ACC112 (cell line): ENCODE measurements around the gene ESRRB.

Experiments used
- H2AFZ ChIP-seq: fragments of 200-600 bp; sonication (generic); one replicate; pipeline ENCODE4 v1.6.0; 2017; ENCODE audit warnings: antibody characterized with exemption, low read length; ENCODE audit not compliant: unreplicated experiment
- H3K27ac ChIP-seq: fragments of 200-600 bp; sonication (generic); 2 replicates; pipeline ENCODE4 v1.5.1; 2014; ENCODE audit warnings: low read depth, mild to moderate bottlenecking, antibody characterized with exemption, low read length, moderate library complexity
- H3K27me3 ChIP-seq: fragments of 200-600 bp; sonication (generic); 2 replicates; pipeline ENCODE4 v1.6.1; 2014; ENCODE audit warnings: mild to moderate bottlenecking, antibody characterized with exemption, low read length, moderate library complexity, mixed read lengths; ENCODE audit not compliant: insufficient read depth
- H3K36me3 ChIP-seq: fragments of 200-600 bp; sonication (generic); 2 replicates; pipeline ENCODE4 v1.6.1; 2016; ENCODE audit warnings: mild to moderate bottlenecking, antibody characterized with exemption, low read length, moderate library complexity, mixed read lengths; ENCODE audit not compliant: insufficient read depth
- H3K4me1 ChIP-seq: fragments of 200-600 bp; sonication (generic); one replicate; pipeline ENCODE4 v1.6.1; 2016; ENCODE audit warnings: low read length, mixed read lengths; ENCODE audit not compliant: insufficient read depth, unreplicated experiment, control insufficient read depth
- H3K4me3 ChIP-seq: fragments of 200-600 bp; sonication (generic); 2 replicates; pipeline ENCODE4 v1.5.1; 2014; ENCODE audit warnings: mild to moderate bottlenecking, low read depth, low read length
- H3K79me2 ChIP-seq: fragments of 200-600 bp; sonication (generic); one replicate; pipeline ENCODE4 v1.6.0; 2016; ENCODE audit warnings: low read length; ENCODE audit not compliant: control insufficient read depth, unreplicated experiment, insufficient read depth

Gene ESRRB

DNA sequence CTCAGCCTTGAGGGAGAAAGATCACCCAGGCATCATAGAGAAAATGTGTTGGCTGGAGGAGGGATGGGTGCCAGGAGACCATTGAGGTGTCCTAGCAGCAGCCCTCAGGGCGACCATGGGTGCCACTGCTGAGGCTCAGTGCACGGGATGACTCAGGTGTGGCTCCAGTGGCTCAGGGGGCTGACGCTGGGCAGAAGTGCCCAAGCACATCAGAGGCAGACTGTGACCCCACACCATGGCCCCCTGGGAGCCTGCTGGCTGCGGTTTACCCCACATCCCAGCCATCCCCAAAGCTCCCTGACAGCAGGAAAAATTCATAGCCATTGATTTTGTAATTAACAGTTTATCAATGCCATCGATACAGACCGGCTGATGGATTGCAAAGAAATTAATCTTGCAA is 120.7 kb downstream of the ESRRB start:
- H3K36me3 ChIP-seq = no peaks in the 10 kb centered on the region
- H3K27me3 ChIP-seq = 0 out of 2 replicates have a peak, but pooled peaks cover 7% of the 10 kb centered on the region
- H3K27ac ChIP-seq = no peak overlapping the region
- no peak overlapping the region for H3K4me3 ChIP-seq
- H2AFZ ChIP-seq = no peak overlapping the region
- H3K79me2 ChIP-seq = no peaks in the 10 kb centered on the region
- H3K4me1 ChIP-seq = no peaks in the 10 kb centered on the region

DNA sequence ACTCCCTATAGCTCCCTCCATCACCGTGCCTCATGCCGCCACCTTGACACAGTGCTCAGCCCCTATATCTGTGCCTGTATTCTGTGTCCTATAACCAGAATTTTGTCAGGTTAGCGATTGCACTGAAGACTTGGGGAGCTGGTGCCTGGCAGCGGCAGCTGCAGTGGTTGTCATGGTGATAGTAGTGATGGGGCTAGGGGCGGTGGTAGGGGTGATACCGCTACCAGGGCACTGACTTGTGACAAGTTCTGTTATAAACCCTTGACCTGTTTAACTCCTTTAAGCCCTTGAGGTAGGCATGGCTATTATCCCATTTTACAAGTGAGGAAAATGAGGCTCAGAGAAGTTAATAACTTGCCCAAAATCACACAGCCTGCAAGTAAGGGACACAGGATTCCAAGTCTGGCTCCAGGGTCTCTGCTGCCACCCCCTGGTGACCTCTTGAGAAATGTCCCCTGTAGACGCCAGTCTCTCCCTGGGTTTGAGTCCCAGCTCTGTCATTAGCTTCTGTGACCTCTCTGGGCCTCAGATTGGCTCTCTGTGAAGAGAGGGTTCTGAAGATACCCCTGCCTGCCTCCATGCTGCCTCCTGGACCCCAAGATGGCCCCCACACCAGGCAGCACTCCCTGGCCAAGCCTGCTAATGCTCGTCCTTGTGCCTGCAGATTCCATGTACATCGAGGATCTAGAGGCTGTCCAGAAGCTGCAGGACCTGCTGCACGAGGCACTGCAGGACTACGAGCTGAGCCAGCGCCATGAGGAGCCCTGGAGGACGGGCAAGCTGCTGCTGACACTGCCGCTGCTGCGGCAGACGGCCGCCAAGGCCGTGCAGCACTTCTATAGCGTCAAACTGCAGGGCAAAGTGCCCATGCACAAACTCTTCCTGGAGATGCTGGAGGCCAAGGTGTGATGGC is 121.9 kb downstream of the ESRRB start:
- Histone ChIP-seq H3K4me1 (no peaks in the 10 kb centered on the region), H3K36me3 (no peaks in the 10 kb centered on the region), H3K27me3 (0 out of 2 replicates have a peak, but pooled peaks cover 7% of the 10 kb centered on the region), H3K4me3 (no peak overlapping the region), H2AFZ (no peak overlapping the region), H3K27ac (no peak overlapping the region), H3K79me2 (no peaks in the 10 kb centered on the region)

DNA sequence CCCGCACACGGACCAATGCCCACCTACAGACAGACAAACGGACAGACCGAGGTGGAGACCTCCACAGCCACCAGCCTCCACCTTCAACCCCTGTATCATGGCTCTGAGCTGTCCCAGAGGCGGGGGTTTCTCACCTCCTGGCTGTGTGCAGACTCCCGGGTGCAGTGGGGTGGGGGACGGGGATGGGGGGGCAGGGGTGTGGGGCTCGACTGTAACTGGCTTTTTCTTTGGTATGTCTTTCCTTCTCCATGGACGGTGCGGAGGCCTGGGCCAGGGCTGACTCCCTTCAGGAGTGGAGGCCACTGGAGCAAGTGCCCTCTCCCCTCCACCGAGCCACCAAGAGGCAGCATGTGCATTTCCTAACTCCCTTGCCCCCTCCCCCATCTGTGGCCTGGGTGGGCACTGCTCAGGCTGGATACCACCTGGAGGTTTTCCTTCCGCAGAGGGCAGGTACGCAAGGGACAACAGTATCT is 122.6 kb downstream of the ESRRB start:
- Histone ChIP-seq H3K4me3 (no peak overlapping the region), H3K36me3 (no peaks in the 10 kb centered on the region), H3K79me2 (no peaks in the 10 kb centered on the region), H3K27ac (no peak overlapping the region), H3K4me1 (no peaks in the 10 kb centered on the region), H2AFZ (no peak overlapping the region), H3K27me3 (0 out of 2 replicates have a peak, but pooled peaks cover 7% of the 10 kb centered on the region)

DNA sequence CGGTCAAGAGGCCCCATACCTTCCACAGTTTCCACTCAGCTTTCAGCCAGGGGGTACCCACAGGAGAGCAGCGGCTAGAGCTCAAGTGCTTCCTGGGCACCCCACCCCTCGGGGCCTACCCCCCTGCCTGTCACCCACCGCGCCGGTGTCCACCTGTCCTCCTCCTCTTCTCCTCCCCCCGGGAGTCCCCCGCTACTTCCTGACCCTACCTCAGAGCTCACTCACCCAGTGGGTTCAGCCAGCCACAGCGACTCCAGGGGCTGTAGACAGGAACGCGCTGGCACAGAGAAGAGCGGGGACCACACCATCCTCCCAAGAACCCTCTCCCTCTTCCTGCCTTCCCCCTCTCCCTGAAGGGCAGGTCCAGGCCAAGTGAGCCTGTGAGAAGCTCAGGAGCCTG is 123.0 kb downstream of the ESRRB start:
- Histone ChIP-seq H3K4me1 (no peaks in the 10 kb centered on the region), H3K79me2 (no peaks in the 10 kb centered on the region), H2AFZ (no peak overlapping the region), H3K27me3 (0 out of 2 replicates have a peak, but pooled peaks cover 7% of the 10 kb centered on the region), H3K4me3 (no peak overlapping the region), H3K36me3 (no peaks in the 10 kb centered on the region), H3K27ac (no peak overlapping the region)

GRCh38 chr14:76499399-76499798 is 123.5 kb downstream of the ESRRB start:
- Histone ChIP-seq H3K36me3 (no peaks in the 10 kb centered on the region), H3K4me3 (no peak overlapping the region), H2AFZ (no peak overlapping the region), H3K79me2 (no peaks in the 10 kb centered on the region), H3K27me3 (0 out of 2 replicates have a peak, but pooled peaks cover 7% of the 10 kb centered on the region), H3K4me1 (no peaks in the 10 kb centered on the region), H3K27ac (no peak overlapping the region)

DNA sequence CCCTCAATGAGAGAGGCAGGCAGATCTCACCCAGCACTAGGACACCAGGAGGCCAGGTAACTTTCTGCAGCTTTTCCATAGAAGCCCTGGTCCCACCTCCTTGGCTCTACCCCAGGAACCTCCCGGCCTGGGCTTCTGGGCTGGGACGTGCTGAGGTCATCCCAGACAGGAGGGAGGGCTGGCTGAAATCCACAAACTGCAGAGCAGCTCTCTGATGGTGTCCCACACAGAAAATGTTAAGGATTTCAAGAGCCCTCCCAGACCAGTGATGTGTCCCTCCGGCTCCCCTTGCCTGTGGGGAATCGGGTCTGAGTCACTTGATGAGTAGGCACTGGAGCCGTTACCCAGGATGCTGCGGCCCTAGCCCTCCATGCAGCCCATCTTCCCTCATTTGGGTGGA is 124.1 kb downstream of the ESRRB start:
- Histone ChIP-seq H2AFZ (no peak overlapping the region), H3K27me3 (0 out of 2 replicates have a peak, but pooled peaks cover 7% of the 10 kb centered on the region), H3K27ac (no peak overlapping the region), H3K4me3 (no peak overlapping the region), H3K36me3 (no peaks in the 10 kb centered on the region), H3K4me1 (no peaks in the 10 kb centered on the region), H3K79me2 (no peaks in the 10 kb centered on the region)

DNA sequence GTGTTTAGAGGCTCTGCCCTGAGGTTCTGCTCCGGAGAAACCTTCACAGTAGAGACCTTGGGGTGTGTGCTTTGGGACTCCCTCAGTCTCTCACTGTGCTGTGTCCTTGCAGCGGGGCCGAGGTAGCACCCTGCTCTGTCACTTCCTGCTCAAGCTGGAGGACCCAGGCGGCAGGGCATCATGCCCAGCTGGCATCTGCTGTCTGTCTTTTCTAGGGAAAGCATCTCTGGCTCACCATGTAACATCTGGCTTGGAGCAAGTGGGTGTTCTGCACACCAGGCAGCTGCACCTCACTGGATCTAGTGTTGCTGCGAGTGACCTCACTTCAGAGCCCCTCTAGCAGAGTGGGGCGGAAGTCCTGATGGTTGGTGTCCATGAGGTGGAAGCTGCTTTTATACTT is 124.5 kb downstream of the ESRRB start:
- H3K27ac ChIP-seq = no peak overlapping the region
- no peak overlapping the region for H2AFZ ChIP-seq
- H3K27me3 ChIP-seq = 0 out of 2 replicates have a peak, but pooled peaks cover 7% of the 10 kb centered on the region

GRCh38 chr14:76501156-76501720 is 125.3 kb downstream of the ESRRB start:
- Histone ChIP-seq H3K27me3 (0 out of 2 replicates have a peak, but pooled peaks cover 7% of the 10 kb centered on the region), H2AFZ (no peak overlapping the region), H3K27ac (no peak overlapping the region), H3K4me3 (no peak overlapping the region), H3K36me3 (no peaks in the 10 kb centered on the region), H3K79me2 (no peaks in the 10 kb centered on the region), H3K4me1 (no peaks in the 10 kb centered on the region)

More for the DNA sequence above, 124.5 kb downstream of the ESRRB start:
- no peaks in the 10 kb centered on the region for H3K79me2 ChIP-seq
- no peak overlapping the region for H3K4me3 ChIP-seq
- no peaks in the 10 kb centered on the region for H3K4me1 ChIP-seq
- no peaks in the 10 kb centered on the region for H3K36me3 ChIP-seq

- Histone ChIP-seq H3K4me1 (no peaks in the 10 kb centered on the region), H2AFZ (no peak overlapping the region), H3K27ac (no peak overlapping the region), H3K79me2 (no peaks in the 10 kb centered on the region), H3K4me3 (no peak overlapping the region), H3K27me3 (0 out of 2 replicates have a peak, but pooled peaks cover 4% of the 10 kb centered on the region), H3K36me3 (no peaks in the 10 kb centered on the region)
These were observed 126.3 kb downstream of the ESRRB start for GRCh38 chr14:76502219-76502618.

GRCh38 chr14:76502638-76503037 is 126.7 kb downstream of the ESRRB start:
- H3K36me3 ChIP-seq = no peaks in the 10 kb centered on the region
- no peaks in the 10 kb centered on the region for H3K4me1 ChIP-seq
- no peak overlapping the region for H3K27ac ChIP-seq
- H2AFZ ChIP-seq = no peak overlapping the region
- no peak overlapping the region for H3K4me3 ChIP-seq
- H3K79me2 ChIP-seq = no peaks in the 10 kb centered on the region
- H3K27me3 ChIP-seq = no peaks in the 10 kb centered on the region
